HCT116 (cell line): ENCODE data around the gene SPINT2.

Experiments used
- CBX3 ChIP-seq: IDR thresholded peaks from 2 replicates; pipeline ENCODE4 v1.6.1; 2012; ENCODE audit warnings: low read depth
- EZH2 ChIP-seq: fragments of 200-600 bp; sonication (generic); IDR thresholded peaks from 2 replicates; pipeline ENCODE4 v1.6.1; 2017; ENCODE audit warnings: antibody characterized with exemption, mixed run types
- EZH2phosphoT487 ChIP-seq: fragments of 200-600 bp; IDR thresholded peaks from 2 replicates; pipeline ENCODE4 v1.6.1; 2018; ENCODE audit warnings: antibody characterized with exemption, borderline replicate concordance
- FOSL1 ChIP-seq: IDR thresholded peaks from 2 replicates; pipeline ENCODE4 v1.6.1; 2012; ENCODE audit warnings: low read depth
- JUND ChIP-seq: IDR thresholded peaks from 2 replicates; pipeline ENCODE4 v1.6.1; 2012
- POLR2A ChIP-seq: IDR thresholded peaks from 2 replicates; pipeline ENCODE4 v1.7.0; 2011; ENCODE audit warnings: borderline replicate concordance; ENCODE audit not compliant: insufficient read depth, insufficient read length; ENCODE audit errors: extremely low read depth
- POLR2AphosphoS5 ChIP-seq: IDR thresholded peaks from 2 replicates; pipeline ENCODE4 v1.6.1; 2011; ENCODE audit warnings: mild to moderate bottlenecking, low read depth, low read length, moderate library complexity
- RAD21 ChIP-seq: IDR thresholded peaks from 2 replicates; pipeline ENCODE4 v1.6.1; 2012; ENCODE audit warnings: low read depth, mild to moderate bottlenecking
- SIN3A ChIP-seq: IDR thresholded peaks from 2 replicates; pipeline ENCODE4 v1.6.1; 2012; ENCODE audit warnings: low read depth
- YY1 ChIP-seq: IDR thresholded peaks from 2 replicates; pipeline ENCODE4 v1.6.1; 2011; ENCODE audit warnings: low read length, low read depth, moderate library complexity, mild to moderate bottlenecking; ENCODE audit not compliant: insufficient replicate concordance; ENCODE audit errors: extremely low read depth
- ZFX ChIP-seq: fragments of 450-650 bp; IDR thresholded peaks from 2 replicates; pipeline ENCODE4 v1.6.1; 2017
- TF ChIP-seq, protein P1 (sequence below), 3 experiments: fragments of 200-600 bp in 1 of 3; sonication (generic) in 1 of 3; IDR thresholded peaks in 2 of 3; conservative IDR thresholded peaks in 1 of 3; 2 replicates each; pipeline ENCODE4 v1.5.1; 2012 to 2017; ENCODE audit warnings: low read depth in 2 of 3, low read length in 2 of 3, antibody characterized with exemption in 1 of 3, borderline replicate concordance in 1 of 3, control low read depth in 1 of 3, mild to moderate bottlenecking in 1 of 3, mixed read lengths in 1 of 3, mixed run types in 1 of 3, moderate library complexity in 1 of 3; ENCODE audit not compliant: insufficient read depth in 1 of 3
- TF ChIP-seq, protein P2 (sequence below): IDR thresholded peaks from 2 replicates; pipeline ENCODE4 v1.6.1; 2012; ENCODE audit warnings: low read depth
- TF ChIP-seq, protein P3 (sequence below): IDR thresholded peaks from 2 replicates; pipeline ENCODE4 v1.6.1; 2011; ENCODE audit warnings: mild to moderate bottlenecking, low read length, moderate library complexity; ENCODE audit not compliant: insufficient replicate concordance; ENCODE audit errors: extremely low read depth

DNA sequence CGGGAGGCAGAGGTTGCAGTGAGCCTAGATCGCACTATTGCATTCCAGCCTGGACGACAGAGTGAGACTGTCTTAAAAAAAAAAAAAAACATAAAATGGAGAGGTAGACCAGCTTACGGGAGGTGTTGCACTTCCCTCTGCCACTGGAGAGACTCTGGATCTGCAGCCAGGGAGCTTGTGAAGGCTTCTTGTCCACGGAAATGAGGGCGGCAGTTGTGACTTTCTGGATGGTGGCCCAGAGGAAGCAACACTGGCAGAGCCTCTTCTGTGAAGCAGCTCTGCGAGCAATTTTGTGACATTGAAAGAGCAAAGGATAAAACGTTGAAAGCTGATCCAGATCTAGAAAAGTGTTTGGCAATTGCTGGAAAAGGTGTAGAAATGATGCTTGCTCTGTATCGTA is 10.4 kb downstream of the SPINT2 start:
- TF ChIP-seq, protein P1, sequence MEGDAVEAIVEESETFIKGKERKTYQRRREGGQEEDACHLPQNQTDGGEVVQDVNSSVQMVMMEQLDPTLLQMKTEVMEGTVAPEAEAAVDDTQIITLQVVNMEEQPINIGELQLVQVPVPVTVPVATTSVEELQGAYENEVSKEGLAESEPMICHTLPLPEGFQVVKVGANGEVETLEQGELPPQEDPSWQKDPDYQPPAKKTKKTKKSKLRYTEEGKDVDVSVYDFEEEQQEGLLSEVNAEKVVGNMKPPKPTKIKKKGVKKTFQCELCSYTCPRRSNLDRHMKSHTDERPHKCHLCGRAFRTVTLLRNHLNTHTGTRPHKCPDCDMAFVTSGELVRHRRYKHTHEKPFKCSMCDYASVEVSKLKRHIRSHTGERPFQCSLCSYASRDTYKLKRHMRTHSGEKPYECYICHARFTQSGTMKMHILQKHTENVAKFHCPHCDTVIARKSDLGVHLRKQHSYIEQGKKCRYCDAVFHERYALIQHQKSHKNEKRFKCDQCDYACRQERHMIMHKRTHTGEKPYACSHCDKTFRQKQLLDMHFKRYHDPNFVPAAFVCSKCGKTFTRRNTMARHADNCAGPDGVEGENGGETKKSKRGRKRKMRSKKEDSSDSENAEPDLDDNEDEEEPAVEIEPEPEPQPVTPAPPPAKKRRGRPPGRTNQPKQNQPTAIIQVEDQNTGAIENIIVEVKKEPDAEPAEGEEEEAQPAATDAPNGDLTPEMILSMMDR (IDR thresholded peaks at IDR 0.05 in 2 of 3, conservative IDR thresholded peaks at IDR 0.05 in 1 of 3; ENCODE audit: borderline replicate concordance in 1 of 3, insufficient read depth in 1 of 3, low read depth in 2 of 3, low read length in 2 of 3): no peak
- no peak for TF ChIP-seq CBX3
- no peak for TF ChIP-seq SIN3A
- no peak for TF ChIP-seq POLR2A
- no peak for TF ChIP-seq JUND
- TF ChIP-seq, protein P2, sequence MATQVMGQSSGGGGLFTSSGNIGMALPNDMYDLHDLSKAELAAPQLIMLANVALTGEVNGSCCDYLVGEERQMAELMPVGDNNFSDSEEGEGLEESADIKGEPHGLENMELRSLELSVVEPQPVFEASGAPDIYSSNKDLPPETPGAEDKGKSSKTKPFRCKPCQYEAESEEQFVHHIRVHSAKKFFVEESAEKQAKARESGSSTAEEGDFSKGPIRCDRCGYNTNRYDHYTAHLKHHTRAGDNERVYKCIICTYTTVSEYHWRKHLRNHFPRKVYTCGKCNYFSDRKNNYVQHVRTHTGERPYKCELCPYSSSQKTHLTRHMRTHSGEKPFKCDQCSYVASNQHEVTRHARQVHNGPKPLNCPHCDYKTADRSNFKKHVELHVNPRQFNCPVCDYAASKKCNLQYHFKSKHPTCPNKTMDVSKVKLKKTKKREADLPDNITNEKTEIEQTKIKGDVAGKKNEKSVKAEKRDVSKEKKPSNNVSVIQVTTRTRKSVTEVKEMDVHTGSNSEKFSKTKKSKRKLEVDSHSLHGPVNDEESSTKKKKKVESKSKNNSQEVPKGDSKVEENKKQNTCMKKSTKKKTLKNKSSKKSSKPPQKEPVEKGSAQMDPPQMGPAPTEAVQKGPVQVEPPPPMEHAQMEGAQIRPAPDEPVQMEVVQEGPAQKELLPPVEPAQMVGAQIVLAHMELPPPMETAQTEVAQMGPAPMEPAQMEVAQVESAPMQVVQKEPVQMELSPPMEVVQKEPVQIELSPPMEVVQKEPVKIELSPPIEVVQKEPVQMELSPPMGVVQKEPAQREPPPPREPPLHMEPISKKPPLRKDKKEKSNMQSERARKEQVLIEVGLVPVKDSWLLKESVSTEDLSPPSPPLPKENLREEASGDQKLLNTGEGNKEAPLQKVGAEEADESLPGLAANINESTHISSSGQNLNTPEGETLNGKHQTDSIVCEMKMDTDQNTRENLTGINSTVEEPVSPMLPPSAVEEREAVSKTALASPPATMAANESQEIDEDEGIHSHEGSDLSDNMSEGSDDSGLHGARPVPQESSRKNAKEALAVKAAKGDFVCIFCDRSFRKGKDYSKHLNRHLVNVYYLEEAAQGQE: no peak
- no peak for TF ChIP-seq POLR2AphosphoS5
- no peak for TF ChIP-seq ZFX
- no peak for TF ChIP-seq EZH2phosphoT487
- no peak for TF ChIP-seq RAD21
- no peak for TF ChIP-seq EZH2
- TF ChIP-seq, protein P3, sequence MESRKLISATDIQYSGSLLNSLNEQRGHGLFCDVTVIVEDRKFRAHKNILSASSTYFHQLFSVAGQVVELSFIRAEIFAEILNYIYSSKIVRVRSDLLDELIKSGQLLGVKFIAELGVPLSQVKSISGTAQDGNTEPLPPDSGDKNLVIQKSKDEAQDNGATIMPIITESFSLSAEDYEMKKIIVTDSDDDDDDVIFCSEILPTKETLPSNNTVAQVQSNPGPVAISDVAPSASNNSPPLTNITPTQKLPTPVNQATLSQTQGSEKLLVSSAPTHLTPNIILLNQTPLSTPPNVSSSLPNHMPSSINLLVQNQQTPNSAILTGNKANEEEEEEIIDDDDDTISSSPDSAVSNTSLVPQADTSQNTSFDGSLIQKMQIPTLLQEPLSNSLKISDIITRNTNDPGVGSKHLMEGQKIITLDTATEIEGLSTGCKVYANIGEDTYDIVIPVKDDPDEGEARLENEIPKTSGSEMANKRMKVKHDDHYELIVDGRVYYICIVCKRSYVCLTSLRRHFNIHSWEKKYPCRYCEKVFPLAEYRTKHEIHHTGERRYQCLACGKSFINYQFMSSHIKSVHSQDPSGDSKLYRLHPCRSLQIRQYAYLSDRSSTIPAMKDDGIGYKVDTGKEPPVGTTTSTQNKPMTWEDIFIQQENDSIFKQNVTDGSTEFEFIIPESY: no peak
- no peak for TF ChIP-seq YY1
- TF ChIP-seq FOSL1: no peak
